ENCODE measurements around the gene MYOM3. TPM values are rescaled to one million over a fixed set of nuclear protein-coding genes. Genes with fewer than 3 reads are reported as not detected.

Gene MYOM3
- total and polyA plus RNA-seq, 9 donors: 255 to 555 (median 371) TPM

GRCh38 chr1:24126018-24126671 lies 14.2 kb upstream of the MYOM3 start:
- DNase-seq: no peak
- WGBS (ENCODE audit: insufficient coverage): 36% methylated on average over 3 of the region's 6 CpGs
- H3K27me3 ChIP-seq (ENCODE audit: control insufficient read depth, insufficient read depth, low read length): no peaks in the 10 kb centered on the region
- no peaks in the 10 kb centered on the region for H3K36me3 ChIP-seq (ENCODE audit: control insufficient read depth, insufficient read depth, low read length)
- H3K27ac ChIP-seq (ENCODE audit: low read length): no peak overlapping the region
- no peak overlapping the region for H3K4me3 ChIP-seq (ENCODE audit: low read length)
- no peaks in the 10 kb centered on the region for H3K4me1 ChIP-seq (ENCODE audit: control insufficient read depth, insufficient read depth, low read length)
- H3K9me3 ChIP-seq (replicated peaks; ENCODE audit: control insufficient read depth, low read depth, low read length): peaks cover 7% of the 10 kb centered on the region

DNA sequence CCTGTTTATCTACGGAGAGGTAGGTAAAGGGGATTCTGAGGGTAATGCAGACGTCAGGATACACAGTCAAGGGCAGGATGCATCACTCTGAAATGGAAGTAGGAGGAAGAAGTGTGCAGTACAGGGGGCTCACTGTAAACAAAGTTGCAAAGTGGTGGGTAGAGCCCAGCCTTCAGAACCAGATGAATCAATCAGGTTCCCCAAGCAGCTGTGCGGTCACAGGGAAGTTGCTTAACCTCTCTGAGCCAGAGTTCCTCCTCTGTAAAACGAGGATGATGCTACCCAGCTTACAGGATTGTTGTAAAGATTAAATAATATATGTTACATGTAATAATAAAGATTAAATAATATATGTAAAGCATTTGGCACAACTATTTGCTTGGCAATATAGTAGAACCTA lies 13.5 kb upstream of the MYOM3 start:
- WGBS (ENCODE audit: insufficient coverage): 71% methylated on average over 2 of the region's 4 CpGs
- H3K27ac ChIP-seq (ENCODE audit: low read length): no peak overlapping the region
- peaks cover 5% of the 10 kb centered on the region for H3K9me3 ChIP-seq (replicated peaks; ENCODE audit: control insufficient read depth, low read depth, low read length)
- H3K36me3 ChIP-seq (ENCODE audit: control insufficient read depth, insufficient read depth, low read length): no peaks in the 10 kb centered on the region
- DNase-seq: no peak
- H3K27me3 ChIP-seq (ENCODE audit: control insufficient read depth, insufficient read depth, low read length): no peaks in the 10 kb centered on the region
- H3K4me1 ChIP-seq (ENCODE audit: control insufficient read depth, insufficient read depth, low read length): peaks cover 3% of the 10 kb centered on the region
- no peak overlapping the region for H3K4me3 ChIP-seq (ENCODE audit: low read length)

GRCh38 chr1:24124980-24125379 lies 13.0 kb upstream of the MYOM3 start:
- WGBS (ENCODE audit: insufficient coverage): no CpG with 5 or more reads among the region's 2 CpGs
- H3K27me3 ChIP-seq (ENCODE audit: control insufficient read depth, insufficient read depth, low read length): no peaks in the 10 kb centered on the region
- H3K27ac ChIP-seq (ENCODE audit: low read length): no peak overlapping the region
- peaks cover under 1% of the 10 kb centered on the region for H3K9me3 ChIP-seq (replicated peaks; ENCODE audit: control insufficient read depth, low read depth, low read length)
- no peak for DNase-seq
- no peaks in the 10 kb centered on the region for H3K36me3 ChIP-seq (ENCODE audit: control insufficient read depth, insufficient read depth, low read length)
- H3K4me1 ChIP-seq (ENCODE audit: control insufficient read depth, insufficient read depth, low read length): peaks cover 7% of the 10 kb centered on the region
- H3K4me3 ChIP-seq (ENCODE audit: low read length): no peak overlapping the region

GRCh38 chr1:24123611-24124010 lies 11.7 kb upstream of the MYOM3 start:
- H3K4me3 ChIP-seq (ENCODE audit: low read length): no peak overlapping the region
- peaks cover 9% of the 10 kb centered on the region for H3K4me1 ChIP-seq (ENCODE audit: control insufficient read depth, insufficient read depth, low read length)
- no peak for DNase-seq
- H3K36me3 ChIP-seq (ENCODE audit: control insufficient read depth, insufficient read depth, low read length): no peaks in the 10 kb centered on the region
- H3K9me3 ChIP-seq (replicated peaks; ENCODE audit: control insufficient read depth, low read depth, low read length): no peaks in the 10 kb centered on the region
- WGBS (ENCODE audit: insufficient coverage): 96% methylated on average over 3 of the region's 6 CpGs
- no peaks in the 10 kb centered on the region for H3K27me3 ChIP-seq (ENCODE audit: control insufficient read depth, insufficient read depth, low read length)
- no peak overlapping the region for H3K27ac ChIP-seq (ENCODE audit: low read length)

DNA sequence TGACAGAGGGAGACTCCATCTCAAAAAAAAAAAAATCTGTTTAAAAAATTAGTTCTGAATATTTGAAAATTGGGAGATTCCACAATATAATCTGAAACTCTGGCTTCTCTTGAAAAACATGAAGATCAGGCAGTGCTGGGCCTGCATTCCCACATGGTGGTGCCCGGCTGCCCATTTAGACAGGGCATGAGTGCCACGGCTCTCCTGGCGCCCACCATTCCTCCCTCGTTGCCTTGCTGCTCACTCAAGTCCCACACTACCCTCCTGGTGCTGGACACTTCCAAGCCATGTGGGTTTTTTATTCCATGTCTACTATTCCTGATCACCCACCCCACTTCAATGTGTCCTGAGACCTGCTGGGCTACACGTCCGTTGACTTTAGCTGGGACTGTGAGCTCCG lies 10.8 kb upstream of the MYOM3 start:
- H3K27ac ChIP-seq (ENCODE audit: low read length): no peak overlapping the region
- no peaks in the 10 kb centered on the region for H3K36me3 ChIP-seq (ENCODE audit: control insufficient read depth, insufficient read depth, low read length)

GRCh38 chr1:24121406-24121805 lies 9.5 kb upstream of the MYOM3 start:
- DNase-seq: no peak
- H3K27ac ChIP-seq (ENCODE audit: low read length): no peak overlapping the region
- WGBS (ENCODE audit: insufficient coverage): 87% methylated on average over 14 of the region's 14 CpGs

More for the DNA sequence above, 10.8 kb upstream of the MYOM3 start:
- no peak for DNase-seq
- Histone ChIP-seq H3K4me1 (ENCODE audit: control insufficient read depth, insufficient read depth, low read length) (peaks cover 9% of the 10 kb centered on the region), H3K4me3 (ENCODE audit: low read length) (no peak overlapping the region), H3K27me3 (ENCODE audit: control insufficient read depth, insufficient read depth, low read length) (no peaks in the 10 kb centered on the region), H3K9me3 (replicated peaks; ENCODE audit: control insufficient read depth, low read depth, low read length) (no peaks in the 10 kb centered on the region)
- 84% methylated on average over 7 of the region's 7 CpGs for WGBS (ENCODE audit: insufficient coverage)

GRCh38 chr1:24120965-24121364 lies 9.0 kb upstream of the MYOM3 start:
- no peak overlapping the region for H3K27ac ChIP-seq (ENCODE audit: low read length)
- no peaks in the 10 kb centered on the region for H3K36me3 ChIP-seq (ENCODE audit: control insufficient read depth, insufficient read depth, low read length)
- H3K9me3 ChIP-seq (replicated peaks; ENCODE audit: control insufficient read depth, low read depth, low read length): no peaks in the 10 kb centered on the region
- peaks cover 2% of the 10 kb centered on the region for H3K27me3 ChIP-seq (ENCODE audit: control insufficient read depth, insufficient read depth, low read length)
- H3K4me3 ChIP-seq (ENCODE audit: low read length): no peak overlapping the region
- WGBS (ENCODE audit: insufficient coverage): 100% methylated on average over 1 of the region's 3 CpGs
- peaks cover 9% of the 10 kb centered on the region for H3K4me1 ChIP-seq (ENCODE audit: control insufficient read depth, insufficient read depth, low read length)
- DNase-seq: no peak

More at GRCh38 chr1:24121406-24121805, 9.5 kb upstream of the MYOM3 start:
- no peak overlapping the region for H3K4me3 ChIP-seq (ENCODE audit: low read length)
- H3K36me3 ChIP-seq (ENCODE audit: control insufficient read depth, insufficient read depth, low read length): no peaks in the 10 kb centered on the region
- no peaks in the 10 kb centered on the region for H3K9me3 ChIP-seq (replicated peaks; ENCODE audit: control insufficient read depth, low read depth, low read length)
- peaks cover under 1% of the 10 kb centered on the region for H3K27me3 ChIP-seq (ENCODE audit: control insufficient read depth, insufficient read depth, low read length)
- peaks cover 9% of the 10 kb centered on the region for H3K4me1 ChIP-seq (ENCODE audit: control insufficient read depth, insufficient read depth, low read length)

DNA sequence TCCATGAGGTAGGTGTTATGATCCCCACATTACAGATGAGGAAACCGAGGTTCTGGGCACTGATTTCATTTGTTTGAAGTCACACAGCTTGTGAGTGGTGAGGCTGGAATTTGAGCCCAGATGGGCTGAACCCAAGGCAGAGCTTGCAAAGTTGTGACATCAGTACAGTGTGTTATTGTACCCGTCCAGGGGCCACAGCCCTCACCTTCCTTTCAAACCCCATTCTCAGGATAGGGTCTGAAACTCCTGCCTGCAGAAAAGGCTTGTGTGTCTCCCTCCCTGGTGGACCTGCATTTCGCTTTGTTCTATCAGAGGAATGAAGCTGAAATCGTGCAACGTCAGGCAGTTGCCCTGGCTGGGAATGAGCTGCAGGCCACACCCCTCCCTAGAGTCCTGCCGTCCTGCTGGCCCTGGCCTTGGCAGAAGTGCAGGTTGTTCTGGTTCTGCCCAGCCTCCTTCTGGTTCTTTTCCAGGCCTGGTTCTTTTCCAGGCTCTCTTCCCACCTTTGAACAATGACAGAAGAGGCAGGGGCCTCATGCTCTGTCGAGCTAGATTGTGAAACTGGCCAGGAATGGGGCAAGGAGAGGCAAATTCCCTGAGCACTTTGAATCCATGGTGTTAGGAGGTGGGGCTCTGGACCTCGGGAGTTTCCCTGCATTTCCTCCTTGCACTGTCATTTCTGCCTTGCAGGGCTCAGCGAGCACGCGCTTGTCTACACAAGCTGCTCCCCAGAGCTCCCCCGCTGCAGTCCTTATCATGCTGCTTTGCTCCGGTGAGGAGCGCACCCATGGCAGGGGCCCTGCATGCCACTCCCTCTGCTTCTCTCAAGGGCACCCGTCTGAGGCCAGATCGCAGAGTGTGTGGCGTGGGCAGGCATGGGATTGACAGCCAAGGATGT lies 8.2 kb upstream of the MYOM3 start:
- H3K27ac ChIP-seq (ENCODE audit: low read length): no peak overlapping the region
- peak; percentile 19 for DNase-seq
- peaks cover 2% of the 10 kb centered on the region for H3K27me3 ChIP-seq (ENCODE audit: control insufficient read depth, insufficient read depth, low read length)
- H3K9me3 ChIP-seq (replicated peaks; ENCODE audit: control insufficient read depth, low read depth, low read length): no peaks in the 10 kb centered on the region
- H3K4me1 ChIP-seq (ENCODE audit: control insufficient read depth, insufficient read depth, low read length): peaks cover 9% of the 10 kb centered on the region
- 24% methylated on average over 5 of the region's 17 CpGs for WGBS (ENCODE audit: insufficient coverage)
- no peak overlapping the region for H3K4me3 ChIP-seq (ENCODE audit: low read length)
- no peaks in the 10 kb centered on the region for H3K36me3 ChIP-seq (ENCODE audit: control insufficient read depth, insufficient read depth, low read length)

GRCh38 chr1:24119489-24119858 lies 7.5 kb upstream of the MYOM3 start:
- Histone ChIP-seq H3K4me3 (ENCODE audit: low read length) (no peak overlapping the region), H3K36me3 (ENCODE audit: control insufficient read depth, insufficient read depth, low read length) (no peaks in the 10 kb centered on the region), H3K27me3 (ENCODE audit: control insufficient read depth, insufficient read depth, low read length) (peaks cover 2% of the 10 kb centered on the region), H3K27ac (ENCODE audit: low read length) (no peak overlapping the region), H3K9me3 (replicated peaks; ENCODE audit: control insufficient read depth, low read depth, low read length) (no peaks in the 10 kb centered on the region), H3K4me1 (ENCODE audit: control insufficient read depth, insufficient read depth, low read length) (peaks cover 9% of the 10 kb centered on the region)
- DNase-seq: no peak
- WGBS (ENCODE audit: insufficient coverage): no CpG with 5 or more reads among the region's 5 CpGs

- H3K27ac ChIP-seq (ENCODE audit: low read length): no peak overlapping the region
- H3K36me3 ChIP-seq (ENCODE audit: control insufficient read depth, insufficient read depth, low read length): no peaks in the 10 kb centered on the region
- H3K4me1 ChIP-seq (ENCODE audit: control insufficient read depth, insufficient read depth, low read length): peaks cover 9% of the 10 kb centered on the region
- no peak overlapping the region for H3K4me3 ChIP-seq (ENCODE audit: low read length)
- H3K9me3 ChIP-seq (replicated peaks; ENCODE audit: control insufficient read depth, low read depth, low read length): no peaks in the 10 kb centered on the region
- H3K27me3 ChIP-seq (ENCODE audit: control insufficient read depth, insufficient read depth, low read length): peaks cover 2% of the 10 kb centered on the region
- DNase-seq: no peak
- 66% methylated on average over 3 of the region's 8 CpGs for WGBS (ENCODE audit: insufficient coverage)
Observed at GRCh38 chr1:24118410-24119242, 6.7 kb upstream of the MYOM3 start.
